EH (cell line): ENCODE measurements around the gene ESPN.

Experiments used
- DNase-seq: peaks from one replicate; pipeline ENCODE4 v3.0.0-alpha.2; 2015; ENCODE audit warnings: low read depth

ESPN gene

DNA sequence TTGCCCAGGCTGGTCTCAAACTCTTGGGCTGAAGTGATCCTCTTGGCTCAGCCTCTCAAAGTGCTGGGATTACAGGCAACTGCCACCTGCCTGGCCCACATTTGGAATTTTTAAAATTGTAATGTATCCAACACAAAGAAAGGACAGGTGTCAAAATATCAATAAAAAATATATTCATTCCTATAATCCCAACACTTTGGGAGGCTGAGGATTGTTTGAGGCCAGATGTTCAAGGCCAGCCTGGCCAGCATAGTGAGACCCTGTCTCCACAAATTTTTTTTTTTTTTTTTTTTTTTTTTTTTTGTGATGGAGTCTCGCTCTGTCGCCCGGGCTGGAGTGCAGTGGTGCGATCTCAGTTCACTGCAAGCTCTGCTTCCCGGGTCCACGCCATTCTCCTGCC, 14.8 kb upstream of the ESPN start:
- DNase-seq: no peak

DNA sequence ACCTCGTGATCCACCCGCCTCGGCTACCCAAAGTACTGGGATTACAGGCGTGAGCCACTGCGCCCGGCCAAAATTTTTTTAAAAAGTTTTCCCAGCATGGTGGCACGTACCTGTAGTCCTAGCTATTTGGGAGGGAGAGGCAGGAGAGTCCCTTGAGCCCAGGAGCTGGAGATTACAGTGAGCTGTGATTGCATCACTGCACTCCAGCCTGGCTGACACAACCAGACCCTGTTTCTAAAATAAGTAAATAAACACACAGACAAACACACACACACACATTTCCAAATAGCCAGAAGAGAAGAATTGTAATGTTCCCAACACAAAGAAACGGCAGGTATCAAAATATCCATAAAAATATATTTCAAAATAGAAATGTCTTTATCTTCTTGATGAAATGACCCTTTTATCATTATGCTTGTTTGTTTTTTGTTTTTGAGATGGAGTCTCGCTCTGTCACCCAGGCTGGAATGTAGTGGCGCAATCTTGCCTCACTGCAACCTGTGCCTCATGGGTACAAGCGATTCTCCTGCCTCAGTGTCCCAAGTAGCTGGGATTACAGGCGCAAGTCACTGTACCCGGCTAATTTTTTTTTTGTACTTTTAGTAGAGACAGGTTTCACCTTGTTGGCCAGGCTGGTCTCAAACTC, 14.2 kb upstream of the ESPN start:
- no peak for DNase-seq

DNA sequence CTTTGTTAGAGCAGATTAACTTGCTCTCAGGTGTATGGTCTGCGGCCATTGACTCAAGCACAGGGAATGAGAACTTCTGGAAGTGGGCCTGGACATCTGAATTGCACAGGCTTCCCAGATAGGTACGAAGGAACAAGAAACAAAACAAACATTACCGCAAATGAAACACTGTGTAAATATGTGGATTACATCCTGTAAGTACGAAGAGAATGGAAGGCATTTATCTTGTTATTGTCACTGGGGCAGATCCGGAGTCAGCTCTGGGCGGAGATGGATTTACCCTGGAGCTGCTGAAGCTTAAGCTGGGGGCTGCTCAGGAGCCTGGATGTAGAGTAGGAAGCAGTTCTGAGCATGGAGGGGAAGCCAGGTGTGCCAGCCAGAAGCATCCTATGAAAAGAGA, 11.7 kb upstream of the ESPN start:
- DNase-seq: no peak

DNA sequence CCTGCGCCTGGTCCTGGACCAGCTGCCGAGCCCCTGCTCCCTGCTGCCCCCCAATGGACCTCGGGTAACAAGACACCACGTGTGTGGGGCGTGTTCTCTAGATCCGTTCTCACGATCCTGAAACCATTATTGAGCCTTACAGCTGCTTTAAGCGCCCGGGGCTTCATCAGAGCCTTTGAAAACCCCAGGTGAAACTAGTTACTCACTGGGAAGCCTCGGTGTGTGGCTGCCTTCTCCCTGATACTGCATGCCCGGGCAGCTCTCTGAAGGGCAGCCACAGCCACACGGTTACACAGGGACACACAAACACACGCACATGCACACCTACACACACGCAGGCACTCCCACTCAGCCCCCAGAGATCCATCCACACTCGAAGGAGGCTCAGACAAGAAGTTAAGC, 10.1 kb upstream of the ESPN start:
- peak; percentile 63 for DNase-seq

DNA sequence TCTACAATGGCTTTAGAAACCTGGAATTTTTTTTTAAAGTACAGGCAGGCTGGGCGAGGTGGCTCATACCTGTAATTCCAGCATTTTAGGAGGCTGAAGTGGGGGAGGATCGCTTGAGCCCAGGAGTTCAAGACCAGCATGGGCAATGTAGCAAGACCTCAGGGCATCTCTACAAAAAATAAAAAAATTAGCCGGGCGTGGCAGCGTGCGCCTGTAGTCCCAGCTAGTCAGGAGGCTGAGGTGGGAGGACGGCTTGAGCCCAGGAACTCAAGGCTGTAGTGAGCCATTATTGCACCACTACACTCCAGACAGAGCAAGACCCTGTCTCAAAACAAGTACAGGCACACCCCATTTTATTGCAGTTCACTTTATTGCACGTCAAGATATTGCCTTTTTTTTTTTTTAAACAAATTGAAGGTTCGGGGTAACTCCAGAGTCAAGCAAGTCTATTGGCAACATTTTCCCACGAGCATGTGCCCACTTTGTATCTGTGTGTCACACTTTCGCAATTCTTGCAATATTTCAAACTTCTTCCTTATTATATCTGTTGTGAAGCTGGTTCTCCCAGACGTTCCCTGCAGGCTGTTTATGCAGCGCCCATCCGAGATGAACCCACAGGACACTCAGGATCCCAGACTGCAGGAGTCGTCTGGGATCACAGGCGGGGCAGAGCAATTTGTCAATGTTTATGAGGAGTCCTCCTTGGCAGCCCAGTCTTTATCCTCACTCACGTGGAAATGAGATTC, 9.5 kb upstream of the ESPN start:
- DNase-seq: no peak

DNA sequence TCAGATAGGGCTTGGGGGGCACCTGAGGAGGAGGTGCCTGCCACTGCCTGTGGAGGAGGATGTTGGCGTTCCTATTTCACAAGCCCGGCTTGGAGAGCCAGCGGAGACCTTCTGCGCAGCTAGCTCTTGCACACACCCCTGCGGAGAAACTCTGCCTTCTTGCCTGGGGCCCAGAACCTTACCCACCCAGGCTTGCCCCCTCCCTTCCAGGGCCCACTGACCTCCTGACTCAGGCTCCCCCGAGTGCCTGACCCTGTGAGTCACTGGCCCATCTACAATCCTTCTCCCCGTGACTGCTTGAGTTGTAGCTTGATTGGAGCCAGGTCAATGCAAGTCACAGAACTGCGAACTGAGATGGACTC, 8.3 kb upstream of the ESPN start:
- no peak for DNase-seq

DNA sequence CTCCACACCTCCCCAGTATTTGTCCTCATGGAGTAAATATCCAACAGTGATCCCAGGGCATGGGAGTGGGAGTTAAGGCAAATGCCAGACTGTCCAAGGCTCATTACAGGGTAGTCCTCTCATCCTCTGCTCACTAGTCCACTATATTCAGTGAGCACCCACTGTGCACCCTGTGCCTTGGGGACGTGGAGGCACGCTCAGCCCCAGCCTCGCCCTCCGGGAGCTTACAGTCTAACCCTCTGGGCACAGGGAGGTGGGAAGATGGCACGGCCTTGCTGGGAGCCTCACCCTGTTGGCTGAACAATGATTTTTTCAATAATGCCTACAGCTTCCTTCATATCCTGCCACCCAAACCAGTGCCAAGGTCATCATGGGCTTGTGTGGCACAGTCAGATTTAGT, 7.7 kb upstream of the ESPN start:
- DNase-seq: no peak

DNA sequence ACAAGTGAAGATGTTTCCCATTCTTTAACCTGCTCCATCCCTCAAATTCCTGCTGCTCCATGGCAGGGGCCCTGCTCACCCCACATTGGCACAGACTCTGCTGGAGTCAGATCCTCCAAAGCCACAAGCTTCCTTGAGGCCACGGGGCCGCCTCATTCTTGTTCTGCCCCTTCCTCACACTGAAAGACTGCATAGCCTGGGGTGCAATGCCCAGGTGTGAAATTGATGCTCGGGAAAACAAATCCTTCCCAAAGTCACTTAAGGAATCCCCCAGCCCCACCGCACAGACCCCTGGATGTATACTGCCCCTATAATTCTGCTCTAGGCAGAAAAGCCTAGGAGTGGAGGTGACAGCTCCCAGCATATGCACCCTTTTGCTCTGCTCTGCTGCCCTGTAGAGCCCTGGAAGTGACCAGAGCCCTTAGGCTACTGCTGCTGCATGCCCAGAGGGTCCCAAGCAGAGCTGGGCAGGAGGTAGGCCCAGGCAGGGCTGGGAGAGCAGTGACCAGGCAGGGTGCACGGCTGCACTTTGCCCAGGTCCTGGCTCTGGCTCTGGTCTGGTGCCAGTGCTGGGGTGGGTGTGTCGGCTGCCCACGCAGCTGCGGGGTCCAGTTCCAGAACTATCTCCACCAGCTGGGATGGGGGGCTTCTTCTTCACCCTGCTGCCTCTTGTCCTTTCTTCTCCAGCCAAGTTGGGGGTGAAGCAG, 6.5 kb upstream of the ESPN start:
- DNase-seq: no peak

DNA sequence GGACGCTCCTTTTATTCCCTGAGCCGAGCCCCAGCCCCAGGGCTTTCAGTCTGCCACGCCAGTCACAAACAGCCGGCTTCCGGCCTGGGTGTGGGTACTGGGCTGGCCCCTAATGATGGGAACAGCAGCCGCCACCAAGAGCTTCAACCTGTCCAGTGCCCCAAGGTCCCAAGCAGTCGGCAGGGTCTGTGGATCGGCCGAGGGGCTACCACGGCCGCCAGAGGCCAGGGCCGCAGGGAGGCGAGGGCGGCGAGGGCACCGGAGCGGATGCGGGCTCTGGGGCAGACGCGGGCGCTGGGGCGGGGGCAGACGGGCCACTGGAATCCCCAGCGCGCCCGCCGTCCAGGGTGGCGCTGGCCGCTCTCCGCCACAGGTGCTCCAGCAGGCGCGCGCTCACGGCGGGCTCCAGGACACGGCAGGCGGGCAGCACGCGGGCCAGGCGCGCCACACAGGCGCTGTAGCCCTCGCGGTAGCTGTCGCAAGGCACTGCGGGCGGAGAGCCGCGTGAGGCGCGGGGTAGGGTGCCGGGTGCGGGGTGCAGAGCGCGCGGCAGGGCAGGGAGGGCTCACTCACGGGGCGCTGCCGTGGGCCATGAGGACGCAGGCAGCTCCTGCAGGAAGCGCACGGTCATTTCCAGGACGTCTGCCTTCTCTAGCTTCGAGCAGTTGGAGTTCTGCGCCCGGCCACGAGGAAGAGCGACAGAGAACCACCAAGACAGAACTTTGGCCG, 5.7 kb upstream of the ESPN start:
- DNase-seq: no peak

DNA sequence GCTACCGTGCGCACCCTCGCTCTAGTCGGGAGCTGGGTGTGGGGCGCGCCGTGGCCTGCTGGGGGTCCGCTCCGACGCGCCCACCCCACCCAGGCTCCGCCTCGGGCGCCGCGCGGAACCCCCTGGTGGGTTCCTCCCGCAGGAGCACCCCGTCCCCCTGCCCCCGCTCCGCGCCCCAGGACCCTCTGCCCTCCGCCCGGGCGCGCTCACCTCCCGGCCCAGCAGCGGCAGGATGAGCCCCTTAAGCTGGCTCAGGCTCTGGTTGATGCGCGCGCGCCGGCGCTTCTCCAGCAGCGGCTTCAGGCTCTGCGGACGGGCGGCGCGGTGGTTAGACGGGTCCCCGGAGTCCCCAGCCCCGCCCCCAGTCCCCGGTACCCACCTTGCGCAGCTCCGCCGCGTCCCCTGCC, 5.2 kb upstream of the ESPN start:
- DNase-seq: no peak

DNA sequence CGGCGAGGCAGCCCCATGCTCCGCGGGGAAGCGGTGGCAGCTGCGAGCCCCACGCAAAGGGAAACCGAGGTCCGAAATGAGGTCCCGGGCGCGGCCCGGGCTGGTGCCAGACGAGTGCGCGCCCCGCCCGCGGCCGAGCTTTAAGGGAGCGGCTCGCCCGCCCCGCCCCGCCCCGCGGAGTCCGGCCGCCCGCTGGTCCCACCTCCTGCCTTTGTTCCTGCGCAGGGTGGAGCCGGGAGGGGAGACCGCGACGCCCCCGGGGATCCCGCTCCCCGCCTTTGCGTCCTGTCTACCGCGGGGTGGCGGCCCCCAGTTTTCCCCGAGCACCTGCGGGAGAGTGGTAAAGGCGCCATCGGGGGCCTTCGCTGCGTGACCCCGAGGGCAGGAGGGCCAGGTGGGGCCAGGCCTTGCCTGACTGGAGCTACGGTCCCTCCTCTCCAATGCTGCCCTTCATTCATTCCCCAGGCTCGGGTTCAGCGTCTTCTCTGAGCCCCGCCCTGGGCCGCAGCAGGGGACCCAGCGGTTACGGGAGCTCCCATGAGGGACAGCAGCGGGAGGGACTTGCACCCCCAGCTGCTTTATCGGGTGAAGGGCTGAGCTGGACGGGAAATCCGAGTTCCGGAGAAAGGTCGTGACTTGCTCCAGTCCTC, 4.6 kb upstream of the ESPN start, which contains the start of gene HES2:
Gene HES2 (minus strand): TSS at position 116 of the 650 bp plus-strand sequence. CDS start 99 bp downstream, at position 17.
- DNase-seq: no peak

DNA sequence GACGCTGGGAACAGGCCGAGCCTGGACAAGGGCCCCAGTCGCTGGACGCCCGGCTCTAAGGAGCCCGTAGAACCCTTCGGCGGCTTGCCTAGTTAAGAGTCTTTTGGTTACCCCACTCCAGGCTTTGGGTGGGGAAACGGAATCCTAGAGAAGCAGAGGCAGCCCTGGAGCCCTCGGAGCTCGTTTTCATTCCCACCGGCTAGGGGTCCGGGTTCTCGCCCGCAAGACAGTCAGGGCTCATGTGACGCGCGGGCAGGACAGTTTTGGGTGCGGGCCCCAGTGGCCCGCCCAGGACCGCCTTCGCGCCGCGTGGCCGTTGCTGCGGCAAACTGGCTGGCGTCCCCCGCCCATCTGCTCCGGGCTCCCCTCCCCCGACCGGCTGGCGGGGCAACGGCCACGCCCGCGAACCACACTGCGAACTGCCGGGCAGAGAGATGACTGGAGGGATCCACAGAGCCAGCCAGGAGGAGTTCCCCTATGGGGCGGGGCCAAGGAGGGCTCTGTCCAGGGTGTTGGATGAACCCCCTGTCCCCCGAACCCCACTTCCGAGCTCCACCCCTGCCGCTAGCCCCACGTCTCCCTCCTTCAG, 4.0 kb upstream of the ESPN start:
- DNase-seq: no peak

DNA sequence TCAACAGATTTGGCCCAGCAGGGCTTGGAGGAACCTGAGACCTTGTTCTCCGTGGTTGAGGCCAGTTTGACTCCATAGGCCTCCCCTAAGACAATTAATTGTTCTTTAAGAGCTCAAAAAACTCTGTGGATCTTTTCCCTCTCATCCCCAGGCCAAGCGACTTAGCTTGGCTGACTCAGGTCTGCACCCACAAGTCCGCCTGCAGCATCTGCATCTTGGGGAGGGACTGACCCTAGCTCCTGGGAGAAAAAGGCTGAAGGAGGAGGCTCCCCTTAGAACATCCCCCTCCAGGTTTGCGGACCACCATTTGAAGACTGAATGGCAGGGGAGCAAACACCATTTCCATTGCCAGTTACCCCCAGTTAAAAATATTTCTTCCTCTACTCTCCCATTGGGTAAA, 3.3 kb upstream of the ESPN start:
- no peak for DNase-seq

DNA sequence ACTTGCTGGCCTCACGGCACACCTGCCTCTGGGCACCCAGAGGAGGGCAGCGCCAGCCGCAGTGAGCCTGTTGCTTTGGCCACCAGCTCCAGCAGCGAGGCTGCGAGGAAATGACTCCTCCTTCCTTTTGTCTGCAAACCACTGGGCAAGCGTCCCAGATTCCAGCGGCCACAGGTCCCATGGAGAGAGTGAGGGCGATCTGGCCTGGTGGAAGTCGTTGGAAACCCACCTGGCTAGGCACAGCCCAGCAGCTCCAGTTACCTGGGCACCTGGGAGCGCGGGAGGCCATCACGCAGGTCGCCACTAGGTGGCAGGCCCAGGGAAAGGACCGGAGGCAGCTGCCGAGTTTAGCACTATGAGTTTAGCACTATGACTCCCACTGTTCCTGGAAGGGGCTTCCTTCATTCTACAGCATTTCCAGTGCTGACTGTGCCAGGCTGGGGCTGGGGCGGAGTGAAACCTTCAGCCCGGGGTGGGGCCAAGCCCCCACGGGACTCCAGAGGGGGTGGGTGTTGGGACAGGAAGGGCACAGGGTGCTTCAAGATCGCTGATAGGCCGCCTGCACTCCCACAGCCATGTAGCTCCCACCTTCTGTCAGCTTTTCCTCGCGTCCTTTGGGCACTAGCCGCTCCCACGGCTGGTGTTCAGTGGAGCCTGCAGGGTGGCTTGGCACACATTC, 1.1 kb upstream of the ESPN start:
- peak; percentile 65 for DNase-seq

DNA sequence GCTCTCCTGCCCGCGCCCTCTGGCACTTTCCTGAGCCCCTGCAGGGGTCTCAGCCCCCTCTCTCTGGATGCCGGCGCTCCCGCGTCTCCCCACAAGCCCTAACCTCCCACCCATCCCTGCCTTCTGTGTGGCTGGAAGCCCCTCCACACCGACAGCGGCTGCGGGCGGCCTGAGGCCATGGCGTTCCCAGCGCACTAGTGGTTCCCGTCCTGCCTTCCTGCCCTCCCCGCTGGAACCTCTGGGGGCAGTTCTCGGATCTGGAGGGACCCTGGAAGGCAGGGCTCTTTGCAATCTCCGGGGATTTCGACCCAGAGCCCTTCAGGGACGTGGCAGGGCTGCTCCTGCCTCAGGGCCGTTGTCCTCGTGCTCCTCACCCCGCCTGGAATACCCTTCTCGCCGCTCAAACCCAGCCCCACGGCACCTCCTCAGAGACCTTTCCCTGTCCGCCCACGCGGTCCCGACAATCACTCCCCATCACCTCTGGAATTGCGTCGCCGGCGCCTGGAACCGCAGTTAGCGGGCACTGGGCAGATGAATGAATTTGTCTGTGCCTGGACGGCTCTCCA, 493 bp upstream of the ESPN start:
- DNase-seq: no peak

DNA sequence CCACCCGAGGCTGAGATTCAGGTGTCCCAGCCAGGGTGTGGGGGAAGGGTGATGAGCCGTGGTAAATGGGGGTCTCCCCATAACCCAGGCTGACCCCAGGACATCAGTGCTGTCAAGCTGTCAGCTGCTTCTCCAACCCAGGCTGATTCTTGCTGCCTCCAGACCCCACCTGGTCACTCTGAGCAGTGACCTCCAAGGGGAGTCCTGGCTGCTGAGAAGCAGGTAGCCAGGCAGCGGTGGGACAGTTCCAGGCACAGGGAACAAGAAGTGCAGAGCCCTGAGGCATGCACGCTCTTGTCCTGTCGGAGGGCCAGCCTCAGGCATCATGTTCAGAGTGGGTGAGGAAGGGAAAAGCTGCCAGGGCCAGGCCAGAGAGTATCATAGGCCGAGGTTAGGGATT, 1.1 kb downstream of the ESPN start:
- DNase-seq: no peak

DNA sequence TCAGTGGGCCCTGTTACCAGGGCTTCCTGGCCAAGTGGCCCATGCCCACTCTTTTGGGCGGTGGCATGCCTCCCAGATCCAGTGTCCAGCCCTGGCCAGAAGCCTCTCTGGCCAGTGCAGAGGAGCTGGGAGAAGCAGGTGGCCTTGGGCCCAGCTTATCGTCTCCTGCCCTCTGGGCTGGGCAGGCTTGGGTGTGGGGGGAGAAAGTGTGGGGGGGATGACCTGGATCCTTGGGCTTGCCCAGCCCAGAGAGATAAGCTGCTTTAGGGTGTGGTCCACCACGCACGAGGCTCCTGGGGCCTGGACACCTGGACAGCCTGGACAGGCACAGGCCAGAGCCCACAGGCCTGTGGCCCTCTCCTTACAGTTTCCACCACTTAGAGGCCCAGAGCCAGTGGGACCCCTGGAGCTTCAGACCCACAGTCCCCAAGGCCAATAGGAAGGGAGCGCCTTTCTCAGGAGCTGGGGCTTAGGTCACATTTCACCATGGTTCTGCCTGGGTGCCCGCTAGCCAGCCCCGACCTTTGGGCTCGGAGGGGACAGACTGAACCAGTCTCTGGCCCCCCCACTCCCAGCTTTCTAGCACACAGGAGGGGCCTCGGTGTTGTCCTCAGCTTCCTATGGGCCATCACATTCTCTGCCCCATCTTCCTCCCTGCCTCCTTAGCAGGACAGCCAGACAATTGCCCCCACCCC, 1.8 kb downstream of the ESPN start:
- no peak for DNase-seq

DNA sequence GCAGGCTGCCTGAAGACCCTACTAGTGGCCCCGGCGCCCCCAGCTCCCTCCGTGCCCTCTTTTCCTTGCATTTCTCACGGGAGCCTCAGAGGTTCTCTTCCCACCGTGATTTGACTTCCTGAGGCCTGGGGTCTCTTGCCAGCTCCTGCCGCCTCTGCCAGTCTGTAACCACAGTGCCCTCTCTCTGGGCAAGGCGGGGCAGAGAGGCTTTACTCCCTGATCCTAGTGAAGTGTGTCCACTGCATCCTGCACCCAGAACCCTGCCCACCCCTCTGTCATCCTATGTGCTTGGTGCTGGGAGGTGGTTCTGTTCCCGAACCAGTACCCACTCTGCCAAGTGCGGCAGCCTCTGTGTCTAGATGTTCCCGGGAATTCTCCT, 2.4 kb downstream of the ESPN start:
- no peak for DNase-seq

DNA sequence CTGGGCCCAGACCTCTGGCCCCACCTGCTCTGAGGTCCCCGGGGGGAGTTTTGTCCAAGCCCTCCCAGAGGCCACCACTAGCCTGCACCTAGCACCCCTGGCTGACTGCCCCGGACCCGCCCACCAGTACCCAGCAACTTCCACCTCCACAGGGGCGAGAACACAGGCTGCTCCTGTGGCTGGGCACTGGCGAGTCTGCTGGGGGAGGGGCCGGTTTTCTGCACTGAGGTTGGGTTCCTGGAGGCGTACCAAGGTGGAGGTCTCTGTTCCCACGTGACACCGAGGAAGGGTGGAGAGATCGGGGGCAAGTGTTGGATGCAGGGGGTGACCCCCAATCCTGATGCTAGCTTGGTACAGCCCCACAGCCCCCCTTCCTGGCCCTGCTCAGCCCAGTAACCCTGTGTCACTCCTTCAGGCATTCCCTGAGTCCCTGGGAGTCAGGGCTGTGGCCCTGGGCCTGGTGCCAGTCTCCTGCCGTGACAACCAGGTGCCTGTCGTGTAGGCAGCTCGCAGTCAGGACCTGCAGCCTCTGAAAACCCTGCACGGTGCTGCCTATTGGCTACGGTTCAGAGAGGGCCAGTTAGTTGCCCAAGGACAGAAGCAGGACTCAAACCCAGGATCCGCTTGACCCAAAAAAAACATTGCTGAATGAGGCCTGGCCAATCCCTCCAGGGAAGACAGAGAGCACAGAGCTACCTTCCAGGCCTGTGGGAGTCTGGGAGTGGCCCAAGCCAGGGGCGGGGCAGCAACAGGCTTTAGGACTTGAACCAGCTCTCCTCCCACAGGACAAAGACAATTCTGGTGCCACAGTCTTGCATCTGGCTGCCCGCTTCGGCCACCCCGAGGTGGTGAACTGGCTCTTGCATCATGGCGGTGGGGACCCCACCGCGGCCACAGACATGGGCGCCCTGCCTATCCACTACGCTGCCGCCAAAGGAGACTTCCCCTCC, 3.1 kb downstream of the ESPN start:
- no peak for DNase-seq
